Gastrocnemius medialis (tissue), 4 donors: ENCODE measurements around the gene HYDIN. TPM values are rescaled to one million over a fixed set of nuclear protein-coding genes. Genes with fewer than 3 reads are reported as not detected.

Source experiments
- ATAC-seq, 2 donors: fragments of 150-250 bp; one replicate each; pipeline ENCODE4 v1.9.1; 2016
- DNase-seq, 2 donors: peaks; one replicate each; pipeline ENCODE4 v3.0.0-alpha.2; 2019
- H3K27ac ChIP-seq, 4 donors: fragments of 200-600 bp; sonication (generic); 1 replicate in 1 of 4; 2 replicates in 3 of 4; pipeline ENCODE4 v1.5.1; 2016 to 2018; ENCODE audit warnings: mild to moderate bottlenecking in 2 of 4, moderate library complexity in 1 of 4
- H3K27me3 ChIP-seq, 3 donors: fragments of 200-600 bp; sonication (generic) in 2 of 3; 1 replicate in 1 of 3; 2 replicates in 2 of 3; pipeline versions ENCODE4 v1.5.1 to v1.6.0; 2016 to 2019; ENCODE audit warnings: mild to moderate bottlenecking in 1 of 3, moderate library complexity in 1 of 3
- H3K36me3 ChIP-seq, 2 donors: fragments of 200-600 bp; sonication (generic) in 1 of 2; one replicate each; pipeline ENCODE4 v1.5.1; 2017 to 2018
- H3K4me1 ChIP-seq, 2 donors: fragments of 200-600 bp; sonication (generic) in 1 of 2; one replicate each; pipeline ENCODE4 v1.5.1; 2016 to 2017; ENCODE audit warnings: mild to moderate bottlenecking in 2 of 2
- H3K4me3 ChIP-seq, 4 donors: fragments of 200-600 bp; sonication (generic) in 3 of 4; 1 replicate in 1 of 4; 2 replicates in 3 of 4; pipeline ENCODE4 v1.5.1; 2016 to 2019; ENCODE audit warnings: mild to moderate bottlenecking in 2 of 4
- H3K9me3 ChIP-seq, 3 donors: fragments of 200-600 bp; sonication (generic) in 2 of 3; 1 replicate in 1 of 3; 2 replicates in 2 of 3; pipeline ENCODE4 v1.5.1; 2016 to 2019
- CTCF ChIP-seq, 5 experiments: fragments of 450-650 bp in 3 of 5; fragments of 200-600 bp in 2 of 5; sonication (generic) in 2 of 5; IDR thresholded peaks in 4 of 5; conservative IDR thresholded peaks in 1 of 5; 1 replicate in 4 of 5; 2 replicates in 1 of 5; pipeline ENCODE4 v1.5.1; 2016 to 2019; ENCODE audit warnings: antibody characterized with exemption in 5 of 5, mild to moderate bottlenecking in 3 of 5, moderate library complexity in 3 of 5
- POLR2A ChIP-seq, 2 donors: fragments of 450-650 bp; IDR thresholded peaks; one replicate each; pipeline ENCODE4 v1.6.1; 2017; ENCODE audit warnings: antibody characterized with exemption in 2 of 2, mild to moderate bottlenecking in 2 of 2, moderate library complexity in 2 of 2
- in situ Hi-C, 4 donors: fragments of 200-750 bp; cut with MboI; loops; one replicate each; pipeline versions ENCODE4 v1.15.0 to v1.8.0; 2017; ENCODE audit warnings: low sequenced_read_pairs in 4 of 4
- intact Hi-C: fragments of 100-400 bp; cut with DNase I; formaldehyde crosslinking; loops from one replicate; pipeline ENCODE4 v1.15.1; 2023; ENCODE audit warnings: low total_unique reads
- total RNA-seq, 4 donors: library from RNA; depleted of rRNA; stranded (reverse); fragments of >200 nt; gene quantifications; one replicate each; pipeline versions ENCODE4 v1.1.0 to v1.2.3, GENCODE V29; 2016

HYDIN gene
- total RNA-seq, 4 donors from 2014 or later, result 0.12 TPM; not detected in 3

DNA sequence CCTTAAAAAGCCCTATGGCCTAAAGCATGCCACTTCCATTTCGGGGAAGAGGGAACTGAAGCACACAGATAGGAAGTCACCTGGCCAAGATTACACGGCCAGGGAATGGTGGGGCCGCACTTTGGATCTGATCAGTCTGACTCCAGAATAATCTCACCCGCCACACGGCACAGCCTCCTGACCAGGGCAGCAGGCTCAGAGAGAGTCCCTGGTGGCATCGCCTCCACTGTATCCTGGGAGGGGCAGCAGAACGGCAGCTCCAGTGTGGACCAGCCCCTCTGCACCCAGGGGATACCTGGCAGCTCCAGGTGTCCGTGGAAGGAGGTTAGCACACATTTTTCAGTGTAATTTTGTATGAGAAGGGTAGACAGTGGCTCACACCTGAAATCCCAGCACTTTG lies 465.0 kb downstream of the HYDIN start:
- H3K27ac ChIP-seq, result no peak overlapping the region
- TF ChIP-seq POLR2A (IDR thresholded peaks at IDR 0.05), result no peak
- no peak for TF ChIP-seq CTCF (IDR thresholded peaks at IDR 0.05 in 4 of 5, conservative IDR thresholded peaks at IDR 0.05 in 1 of 5)
- H3K36me3 ChIP-seq, result peaks cover 0 to 19% of the 10 kb centered on the region in 2 donors
- no peaks in the 10 kb centered on the region for H3K27me3 ChIP-seq
- H3K4me3 ChIP-seq, result no peak overlapping the region
- intact Hi-C loops, result no loop called here
- DNase-seq (no peak), ATAC-seq (no peak)
- no peaks in the 10 kb centered on the region for H3K9me3 ChIP-seq
- in situ Hi-C loops, result loop anchor here (10.0 to 25.0 kb wide), 2 partner anchors 81 to 228 kb away; partner anchors contain the start of gene MTSS2 (in 1 of the 4)
- peaks cover 23% of the 10 kb centered on the region in 2 donors for H3K4me1 ChIP-seq

- Histone ChIP-seq H3K36me3 (peaks cover 0 to 19% of the 10 kb centered on the region in 2 donors), H3K27ac (no peak overlapping the region), H3K4me3 (no peak overlapping the region), H3K4me1 (peaks cover 14 to 18% of the 10 kb centered on the region in 2 donors), H3K9me3 (no peaks in the 10 kb centered on the region), H3K27me3 (no peaks in the 10 kb centered on the region)
- no peak for ATAC-seq
- in situ Hi-C loops (loop anchor here (10.0 to 25.0 kb wide), 2 partner anchors 80 to 227 kb away; partner anchors contain the start of gene MTSS2 (in 1 of the 4)), intact Hi-C loops (no loop called here)
- no peak for TF ChIP-seq POLR2A (IDR thresholded peaks at IDR 0.05)
- no peak for DNase-seq
These were observed 465.9 kb downstream of the HYDIN start for GRCh38 chr16:70764632-70765031.

DNA sequence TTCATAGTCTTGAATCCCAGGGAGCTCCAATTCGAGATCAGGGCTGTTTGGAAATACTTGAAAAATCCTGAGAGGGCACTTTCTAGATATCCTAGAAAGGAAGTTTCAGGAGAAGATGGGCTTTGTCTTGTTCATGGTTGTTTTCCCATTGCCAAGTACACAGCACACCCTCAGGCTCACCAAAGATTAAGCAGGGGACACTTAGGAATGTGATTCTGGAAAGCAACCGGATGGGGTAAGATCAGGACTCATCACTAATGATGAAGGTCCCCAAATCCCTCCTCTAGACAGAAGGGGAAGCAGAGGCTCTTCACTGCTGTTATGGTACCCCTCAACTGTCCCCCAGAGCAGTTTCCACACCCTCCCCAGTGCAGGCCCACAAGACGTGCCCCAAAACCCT lies 470.3 kb downstream of the HYDIN start:
- Histone ChIP-seq H3K27me3 (no peaks in the 10 kb centered on the region), H3K36me3 (peaks cover 0 to 32% of the 10 kb centered on the region in 2 donors), H3K4me3 (no peak overlapping the region), H3K27ac (no peak overlapping the region), H3K4me1 (no peaks in the 10 kb centered on the region), H3K9me3 (no peaks in the 10 kb centered on the region)
- in situ Hi-C loops, result loop anchor here (10.0 to 25.0 kb wide), 2 partner anchors 75 to 223 kb away; partner anchors contain the start of gene MTSS2 (in 1 of the 4)
- no peak for DNase-seq
- intact Hi-C loops, result no loop called here
- no peak for ATAC-seq
- TF ChIP-seq CTCF (IDR thresholded peaks at IDR 0.05 in 4 of 5, conservative IDR thresholded peaks at IDR 0.05 in 1 of 5), result no peak
- no peak for TF ChIP-seq POLR2A (IDR thresholded peaks at IDR 0.05)

- H3K9me3 ChIP-seq, result no peaks in the 10 kb centered on the region
- H3K4me3 ChIP-seq, result no peak overlapping the region
- in situ Hi-C loops (loop anchor here (10.0 to 25.0 kb wide), 2 partner anchors 75 to 222 kb away; partner anchors contain the start of gene MTSS2 (in 1 of the 4)), intact Hi-C loops (no loop called here)
- TF ChIP-seq POLR2A (IDR thresholded peaks at IDR 0.05) (no peak), CTCF (IDR thresholded peaks at IDR 0.05 in 4 of 5, conservative IDR thresholded peaks at IDR 0.05 in 1 of 5) (no peak)
- ATAC-seq, result no peak
- no peaks in the 10 kb centered on the region for H3K27me3 ChIP-seq
- DNase-seq, result no peak
- peaks cover 0 to 2% of the 10 kb centered on the region in 2 donors for H3K4me1 ChIP-seq
- no peak overlapping the region for H3K27ac ChIP-seq
- H3K36me3 ChIP-seq, result peaks cover 0 to 32% of the 10 kb centered on the region in 2 donors
These were observed 470.9 kb downstream of the HYDIN start for GRCh38 chr16:70759666-70760065.

GRCh38 chr16:70758786-70759185 lies 471.7 kb downstream of the HYDIN start:
- H3K9me3 ChIP-seq, result no peaks in the 10 kb centered on the region
- no peak overlapping the region for H3K4me3 ChIP-seq
- ATAC-seq, result no peak
- peaks cover 5 to 10% of the 10 kb centered on the region in 2 donors for H3K4me1 ChIP-seq
- intact Hi-C loops, result no loop called here
- DNase-seq, result no peak
- TF ChIP-seq CTCF (IDR thresholded peaks at IDR 0.05 in 4 of 5, conservative IDR thresholded peaks at IDR 0.05 in 1 of 5), result no peak
- no peak for TF ChIP-seq POLR2A (IDR thresholded peaks at IDR 0.05)
- in situ Hi-C loops, result loop anchor here (25.0 kb wide), 1 partner anchor 221 kb away; no protein-coding TSS in a partner anchor
- peaks cover 0 to 32% of the 10 kb centered on the region in 2 donors for H3K36me3 ChIP-seq
- H3K27me3 ChIP-seq, result no peaks in the 10 kb centered on the region
- no peak overlapping the region for H3K27ac ChIP-seq

Other genes with a start within 250 kb of the HYDIN start
- gene CMTR2, start 58.7 kb upstream of the HYDIN start, total RNA-seq, result 10 to 100 TPM; 11.2 to 18.0 (median 12.3) TPM
- 1 to 10 TPM in 1 of 4 donors, under 1 TPM in 2, not detected in 1; 0.23 to 3.2 (median 0.31) TPM for gene CALB2, start 128.0 kb upstream of the HYDIN start, total RNA-seq
- gene TLE7, start 211.3 kb upstream of the HYDIN start, total RNA-seq, result not detected
- 1 to 10 TPM; 3.6 to 5.6 (median 4.7) TPM for gene ZNF23, start 231.5 kb upstream of the HYDIN start, total RNA-seq